HG03025 (cell line): ENCODE results near the gene SPAG6.

Source experiments
- ATAC-seq: cut with Tn5 transposase; IDR thresholded peaks from one replicate; pipeline ENCODE4 v1.9.1; 2021; ENCODE audit warnings: mild to moderate bottlenecking, moderate library complexity; ENCODE audit not compliant: unreplicated experiment, low FRiP score

SPAG6 gene

GRCh38 chr10:22427890-22428571 is 82.7 kb downstream of the SPAG6 start:
- no peak for ATAC-seq

- ATAC-seq, result no peak
These were observed 83.8 kb downstream of the SPAG6 start for GRCh38 chr10:22429146-22429545.

- ATAC-seq, result no peak
These were observed 84.7 kb downstream of the SPAG6 start for GRCh38 chr10:22429981-22430421.

- ATAC-seq, result no peak
These were observed 88.6 kb downstream of the SPAG6 start for GRCh38 chr10:22433875-22434274.

- no peak for ATAC-seq
These were observed 89.2 kb downstream of the SPAG6 start for GRCh38 chr10:22434521-22434920.

- ATAC-seq, result no peak
These were observed 90.4 kb downstream of the SPAG6 start for GRCh38 chr10:22435650-22436049.

- ATAC-seq, result peak; percentile 39
These were observed 91.2 kb downstream of the SPAG6 start for GRCh38 chr10:22436526-22436892.

GRCh38 chr10:22436893-22437619 is 91.8 kb downstream of the SPAG6 start:
- peak; percentile 79 for ATAC-seq

GRCh38 chr10:22437620-22438588 is 92.6 kb downstream of the SPAG6 start:
- peak; percentile 6 for ATAC-seq

- ATAC-seq, result no peak
These were observed 93.4 kb downstream of the SPAG6 start for GRCh38 chr10:22438711-22439110.

GRCh38 chr10:22442063-22442462 is 96.8 kb downstream of the SPAG6 start:
- no peak for ATAC-seq

- no peak for ATAC-seq
These were observed 97.2 kb downstream of the SPAG6 start for GRCh38 chr10:22442468-22442867.

GRCh38 chr10:22443175-22443901 is 98.0 kb downstream of the SPAG6 start:
- no peak for ATAC-seq

GRCh38 chr10:22444219-22444788 is 99.0 kb downstream of the SPAG6 start:
- no peak for ATAC-seq

- ATAC-seq, result no peak
These were observed 100.2 kb downstream of the SPAG6 start for GRCh38 chr10:22445495-22445894.

GRCh38 chr10:22447068-22447467 is 101.8 kb downstream of the SPAG6 start:
- ATAC-seq, result no peak

GRCh38 chr10:22451346-22451745 is 106.0 kb downstream of the SPAG6 start:
- no peak for ATAC-seq

- ATAC-seq, result no peak
These were observed 108.0 kb downstream of the SPAG6 start for GRCh38 chr10:22453320-22453719.

GRCh38 chr10:22453948-22454591 is 108.8 kb downstream of the SPAG6 start:
- no peak for ATAC-seq
